HAP-1 (cell line): ENCODE results near the gene TMEFF1.
"Not testable (repeated sequence)": the region's sequence is repeated elsewhere in the genome, so short reads cannot be mapped to it uniquely, and the experiment has no call there.

Source experiments
- DNase-seq, 2 experiments: peaks; one replicate each; pipeline ENCODE4 v3.0.0-alpha.2; 2016 to 2020; ENCODE audit warnings: low spot score in 2 of 2
- H3K27me3 ChIP-seq: fragments of 250-450 bp; sonication (Bioruptor Pico); 2 replicates; pipeline ENCODE4 v1.5.1; 2020; ENCODE audit warnings: low read depth, mild to moderate bottlenecking, moderate library complexity
- H3K36me3 ChIP-seq: fragments of 250-450 bp; sonication (Bioruptor Pico); replicated peaks from 2 replicates; pipeline ENCODE4 v1.5.1; 2020; ENCODE audit warnings: mild to moderate bottlenecking
- H3K4me1 ChIP-seq: fragments of 250-450 bp; sonication (Bioruptor Pico); 2 replicates; pipeline ENCODE4 v1.5.1; 2020; ENCODE audit warnings: mild to moderate bottlenecking
- H3K4me3 ChIP-seq: fragments of 250-450 bp; sonication (Bioruptor Pico); 2 replicates; pipeline ENCODE4 v1.5.1; 2020; ENCODE audit warnings: mild to moderate bottlenecking, moderate library complexity
- H3K9me3 ChIP-seq: fragments of 250-450 bp; sonication (Bioruptor Pico); 2 replicates; pipeline ENCODE4 v1.5.1; 2020; ENCODE audit warnings: mild to moderate bottlenecking, moderate library complexity
- in situ Hi-C: fragments of 300-500 bp; cut with MboI; formaldehyde crosslinking; loops from 3 replicates; pipeline ENCODE4 v1.14.3; 2020; ENCODE audit warnings: low sequenced_read_pairs, inconsistent platforms, mixed read lengths

The TMEFF1 gene

DNA sequence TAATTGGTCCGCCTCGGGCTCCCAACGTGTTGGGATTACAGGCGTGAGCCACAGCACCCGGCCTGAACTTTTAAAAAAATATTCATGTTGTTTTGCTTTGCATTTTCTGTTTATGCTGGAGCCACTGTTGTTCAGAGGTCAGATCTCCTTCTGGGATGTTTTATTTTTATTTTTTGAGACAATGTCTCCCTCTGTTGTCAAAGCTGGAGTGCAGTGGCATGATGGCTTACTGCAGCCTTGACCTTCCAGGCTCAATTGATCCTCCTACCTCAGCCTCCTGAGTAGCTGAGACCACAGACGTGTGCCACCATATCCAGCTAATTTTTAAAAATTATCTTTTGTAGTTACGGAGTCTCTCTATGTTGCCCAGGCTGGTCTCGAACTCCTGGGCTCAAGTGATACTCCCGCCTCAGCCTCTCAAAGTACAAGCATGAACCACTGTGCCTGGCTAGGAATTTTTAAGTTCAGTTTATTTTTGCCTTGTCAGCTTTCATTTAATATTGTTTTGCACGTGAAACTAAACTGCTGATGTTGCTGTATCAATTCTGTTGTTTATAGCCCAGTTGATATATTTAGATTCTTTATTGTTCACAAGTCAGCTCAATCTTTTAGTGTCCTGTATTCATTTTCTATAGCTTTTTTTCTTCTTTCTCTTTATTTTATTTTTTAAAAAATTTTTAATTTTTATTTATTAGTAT is 13.7 kb downstream of the TMEFF1 start:
- in situ Hi-C loops = no loop called here
- no peaks in the 10 kb centered on the region for H3K27me3 ChIP-seq

DNA sequence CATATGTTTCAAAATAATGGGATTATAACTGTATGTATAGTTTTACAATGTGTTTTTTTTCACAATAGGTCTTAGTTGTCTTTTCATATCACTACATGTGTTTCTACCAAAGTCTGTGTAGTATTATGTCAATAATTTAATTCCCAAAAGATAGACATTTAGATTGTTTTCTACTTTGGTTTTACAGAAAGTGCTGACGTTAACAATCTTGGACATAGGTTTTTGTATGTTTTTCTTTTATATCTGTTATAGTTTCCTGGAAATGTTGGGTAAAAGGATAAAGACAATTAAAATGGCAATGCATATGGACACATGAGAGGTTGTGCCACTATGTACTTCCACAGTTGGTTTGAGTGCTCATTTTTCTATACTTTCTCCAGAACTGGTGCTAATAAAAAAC is 15.2 kb downstream of the TMEFF1 start:
- no peaks in the 10 kb centered on the region for H3K27me3 ChIP-seq
- in situ Hi-C loops = no loop called here
- peaks cover 12% of the 10 kb centered on the region for H3K4me1 ChIP-seq
- H3K36me3 ChIP-seq = no peaks in the 10 kb centered on the region
- H3K9me3 ChIP-seq = no peaks in the 10 kb centered on the region
- H3K4me3 ChIP-seq = no peak overlapping the region
- no peak for DNase-seq

More for the DNA sequence above, 13.7 kb downstream of the TMEFF1 start:
- DNase-seq = no peak
- Histone ChIP-seq H3K4me1 (no peaks in the 10 kb centered on the region), H3K4me3 (no peak overlapping the region), H3K36me3 (no peaks in the 10 kb centered on the region), H3K9me3 (no peaks in the 10 kb centered on the region)

DNA sequence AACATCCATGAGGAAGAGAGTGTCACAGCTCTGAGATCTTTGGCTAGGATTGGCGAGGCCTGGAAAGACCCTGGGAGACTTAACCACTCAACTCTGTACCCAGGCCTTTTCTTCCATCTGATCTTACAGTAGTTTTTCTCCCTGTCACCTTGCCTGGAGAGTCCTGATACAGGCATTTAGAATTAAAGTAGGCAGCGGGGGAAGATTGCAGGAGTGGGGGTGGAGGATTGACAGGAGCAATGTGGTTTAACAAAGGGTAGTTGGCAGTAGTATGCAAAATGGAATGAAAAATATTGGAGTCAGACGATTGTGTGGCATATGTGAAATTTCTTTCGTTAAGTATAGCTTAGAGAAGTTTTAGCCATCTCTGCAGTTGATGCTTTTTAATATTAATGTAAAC is 16.9 kb downstream of the TMEFF1 start:
- no peak overlapping the region for H3K4me3 ChIP-seq
- no peak for DNase-seq
- H3K27me3 ChIP-seq = no peaks in the 10 kb centered on the region
- in situ Hi-C loops = no loop called here
- H3K36me3 ChIP-seq = no peaks in the 10 kb centered on the region
- H3K4me1 ChIP-seq = peaks cover 19% of the 10 kb centered on the region
- H3K9me3 ChIP-seq = no peaks in the 10 kb centered on the region

GRCh38 chr9:100492952-100493351 is 20.0 kb downstream of the TMEFF1 start:
- no peaks in the 10 kb centered on the region for H3K9me3 ChIP-seq
- H3K4me1 ChIP-seq = peaks cover 19% of the 10 kb centered on the region
- peak in 1 of 2 experiments; percentile 11 for DNase-seq
- H3K36me3 ChIP-seq = no peaks in the 10 kb centered on the region
- H3K4me3 ChIP-seq = no peak overlapping the region
- in situ Hi-C loops = no loop called here
- H3K27me3 ChIP-seq = no peaks in the 10 kb centered on the region

DNA sequence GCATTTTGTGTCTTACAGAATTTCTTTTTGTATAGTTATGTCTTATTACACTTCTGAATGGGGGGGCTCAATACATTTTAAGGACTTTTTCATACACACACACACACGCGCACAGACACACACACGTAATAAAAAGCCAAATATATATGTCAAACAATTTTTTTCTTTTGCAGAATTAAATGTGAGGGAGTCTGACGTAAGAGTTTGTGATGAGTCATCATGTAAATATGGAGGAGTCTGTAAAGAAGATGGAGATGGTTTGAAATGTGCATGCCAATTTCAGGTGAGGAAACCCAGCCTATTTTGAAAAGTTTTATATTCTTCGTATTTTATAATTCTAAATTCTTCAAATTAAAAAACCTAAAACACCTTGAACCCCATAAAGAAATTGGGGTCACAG is 25.6 kb downstream of the TMEFF1 start:
- H3K27me3 ChIP-seq = no peaks in the 10 kb centered on the region
- no peak for DNase-seq
- in situ Hi-C loops = no loop called here

GRCh38 chr9:100499460-100499859 is 26.5 kb downstream of the TMEFF1 start:
- Histone ChIP-seq H3K36me3 (peaks cover 9% of the 10 kb centered on the region), H3K9me3 (no peaks in the 10 kb centered on the region), H3K27me3 (no peaks in the 10 kb centered on the region), H3K4me1 (peaks cover 3% of the 10 kb centered on the region; the same call in 1 of the 2 replicates), H3K4me3 (no peak overlapping the region)
- in situ Hi-C loops = no loop called here
- DNase-seq = no peak

More for the DNA sequence above, 25.6 kb downstream of the TMEFF1 start:
- Histone ChIP-seq H3K36me3 (peaks cover 6% of the 10 kb centered on the region), H3K4me1 (peaks cover 5% of the 10 kb centered on the region), H3K4me3 (no peak overlapping the region), H3K9me3 (no peaks in the 10 kb centered on the region)

GRCh38 chr9:100499866-100500265 is 26.9 kb downstream of the TMEFF1 start:
- H3K9me3 ChIP-seq = no peaks in the 10 kb centered on the region
- H3K4me3 ChIP-seq = no peak overlapping the region
- H3K4me1 ChIP-seq = peaks cover 3% of the 10 kb centered on the region; the same call in 1 of the 2 replicates
- in situ Hi-C loops = no loop called here
- no peak for DNase-seq
- no peaks in the 10 kb centered on the region for H3K27me3 ChIP-seq
- peaks cover 9% of the 10 kb centered on the region for H3K36me3 ChIP-seq

DNA sequence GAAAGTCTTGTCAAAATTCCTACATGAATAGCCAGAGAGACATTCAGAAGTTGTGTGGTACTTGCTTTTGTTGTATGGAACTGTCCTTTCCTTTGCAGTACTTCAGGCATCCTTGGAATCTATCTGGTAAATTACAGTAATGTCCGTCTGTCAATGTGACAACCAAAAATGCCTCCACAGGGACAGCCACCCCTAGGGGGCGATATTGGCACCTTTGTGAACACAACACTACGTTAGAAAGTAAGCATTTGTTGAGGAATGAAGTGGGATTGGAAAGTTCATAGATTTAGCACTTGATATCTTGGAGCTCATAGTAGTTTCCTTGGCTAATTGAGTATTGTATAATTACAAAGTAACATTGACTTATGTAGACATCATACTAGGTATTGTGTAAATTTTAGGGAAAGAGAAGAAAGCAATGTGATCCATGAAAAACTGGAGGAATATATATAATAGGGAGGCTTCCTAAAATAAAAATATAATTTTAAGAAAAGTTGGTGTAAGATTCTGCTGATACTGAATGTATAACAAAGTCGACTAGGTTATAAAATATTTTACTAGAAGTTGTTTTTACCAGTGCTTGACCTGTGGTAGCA is 32.7 kb downstream of the TMEFF1 start:
- peak; percentile 52 to 91 for DNase-seq
- Histone ChIP-seq H3K4me3 (no peak overlapping the region), H3K27me3 (no peaks in the 10 kb centered on the region), H3K36me3 (peaks cover 3% of the 10 kb centered on the region), H3K9me3 (no peaks in the 10 kb centered on the region), H3K4me1 (no peaks in the 10 kb centered on the region)
- in situ Hi-C loops = no loop called here

DNA sequence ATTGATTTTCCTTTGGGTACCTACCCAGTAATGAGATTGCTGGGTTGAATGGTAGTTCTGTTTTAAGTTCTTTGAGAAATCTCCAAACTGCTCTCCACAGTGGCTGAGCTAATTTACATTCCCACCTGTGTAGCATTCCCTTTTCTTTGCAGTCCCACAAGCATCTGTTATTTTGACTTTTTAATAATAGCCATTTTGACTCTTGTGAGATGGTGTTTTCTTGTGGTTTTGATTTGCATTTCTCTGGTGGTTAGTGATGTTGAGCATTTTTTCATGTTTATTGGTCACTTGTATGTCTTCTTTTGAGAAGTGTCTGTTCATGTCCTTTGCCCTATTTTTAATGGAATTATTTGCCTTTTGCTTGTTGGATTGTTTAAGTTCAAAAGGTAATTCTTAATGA is 34.4 kb downstream of the TMEFF1 start:
- H3K36me3 ChIP-seq, H3K9me3 ChIP-seq, H3K4me1 ChIP-seq, in situ Hi-C loops, DNase-seq, H3K27me3 ChIP-seq, H3K4me3 ChIP-seq: not testable (repeated sequence)

DNA sequence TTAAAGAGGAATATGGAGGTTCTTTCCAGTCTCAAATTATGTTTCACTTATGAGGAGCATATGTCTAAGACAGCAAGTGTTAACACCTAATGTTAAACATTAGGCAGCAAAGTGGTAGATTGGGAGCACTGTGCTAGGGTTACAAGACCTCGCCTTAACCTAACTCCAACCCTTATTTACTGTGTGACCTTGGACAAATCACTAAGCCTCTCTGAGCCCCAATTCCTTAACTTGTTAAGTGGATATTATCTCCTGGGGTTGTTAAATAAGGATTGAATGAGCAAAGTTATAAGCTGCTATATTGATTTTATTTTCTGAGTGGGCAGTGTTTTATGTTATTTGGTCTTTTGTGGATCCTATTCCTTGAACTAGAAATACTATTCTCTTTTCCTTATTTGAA is 38.3 kb downstream of the TMEFF1 start:
- no peak for DNase-seq
- in situ Hi-C loops = no loop called here
- no peaks in the 10 kb centered on the region for H3K9me3 ChIP-seq
- H3K27me3 ChIP-seq = no peaks in the 10 kb centered on the region
- H3K4me1 ChIP-seq = no peaks in the 10 kb centered on the region
- no peak overlapping the region for H3K4me3 ChIP-seq
- H3K36me3 ChIP-seq = no peaks in the 10 kb centered on the region; the same call in 1 of the 2 replicates

GRCh38 chr9:100515578-100516494 is 42.9 kb downstream of the TMEFF1 start:
- in situ Hi-C loops = no loop called here
- H3K27me3 ChIP-seq = no peaks in the 10 kb centered on the region
- no peak overlapping the region for H3K4me3 ChIP-seq
- DNase-seq = no peak
- no peaks in the 10 kb centered on the region for H3K4me1 ChIP-seq
- H3K9me3 ChIP-seq = no peaks in the 10 kb centered on the region
- H3K36me3 ChIP-seq = no peaks in the 10 kb centered on the region; the same call in 1 of the 2 replicates

DNA sequence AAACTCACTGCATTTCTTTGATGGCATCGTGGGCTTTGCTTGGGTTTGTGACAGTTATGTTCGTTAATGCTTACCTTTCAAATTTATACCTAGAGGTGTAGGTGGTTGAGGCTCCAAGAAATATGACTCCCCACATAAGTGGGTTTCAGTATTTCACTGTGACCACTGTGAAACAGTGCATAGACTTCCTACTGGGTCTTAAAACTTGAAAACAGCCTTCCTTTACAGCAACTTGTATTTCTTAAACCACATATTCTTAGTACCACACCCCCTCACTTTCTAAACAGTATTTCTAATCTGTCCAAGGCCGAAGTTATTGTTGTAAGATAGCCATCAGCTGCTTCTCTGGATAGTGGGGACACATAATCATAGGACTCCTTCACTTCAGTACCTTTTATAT is 48.3 kb downstream of the TMEFF1 start:
- H3K4me3 ChIP-seq = no peak overlapping the region
- in situ Hi-C loops = no loop called here
- H3K27me3 ChIP-seq = no peaks in the 10 kb centered on the region
- no peak for DNase-seq
- no peaks in the 10 kb centered on the region for H3K4me1 ChIP-seq
- no peaks in the 10 kb centered on the region; the same call in 1 of the 2 replicates for H3K36me3 ChIP-seq
- no peaks in the 10 kb centered on the region for H3K9me3 ChIP-seq

DNA sequence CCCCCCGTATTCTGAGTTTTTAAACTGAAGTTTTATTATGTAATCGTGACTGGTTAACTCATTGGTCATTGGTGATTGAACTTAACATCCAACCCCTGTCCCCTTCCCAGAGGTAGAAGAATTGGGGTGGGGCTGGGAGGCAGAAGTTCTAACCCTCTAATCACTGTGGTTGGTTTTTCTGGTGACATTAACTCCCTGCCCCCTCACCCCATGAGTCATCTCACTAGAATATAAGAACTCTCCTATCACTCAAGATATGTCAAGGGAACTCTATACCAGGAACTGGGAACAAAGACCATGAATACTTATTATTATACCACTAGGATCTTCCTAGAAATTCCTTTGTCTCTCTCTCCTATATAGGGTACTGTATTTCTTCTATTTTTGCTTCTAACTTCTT is 52.6 kb downstream of the TMEFF1 start:
- H3K4me1 ChIP-seq = no peaks in the 10 kb centered on the region
- DNase-seq = no peak
- no peak overlapping the region for H3K4me3 ChIP-seq
- in situ Hi-C loops = no loop called here
- no peaks in the 10 kb centered on the region for H3K9me3 ChIP-seq
- no peaks in the 10 kb centered on the region for H3K27me3 ChIP-seq
- H3K36me3 ChIP-seq = no peaks in the 10 kb centered on the region; the same call in 1 of the 2 replicates
